Activated CD4-positive, CD25-positive, alpha-beta regulatory T cell treated with anti-CD3 and anti-CD28 coated beads, Interleukin-2, amount 50 U/mL, for 72 hours (primary cell): ENCODE measurements around the gene MAP3K9.

Experiments used
- DNase-seq: peaks from one replicate; pipeline ENCODE4 v3.0.0; 2021

MAP3K9 gene

GRCh38 chr14:70780396-70781075 is 28.8 kb downstream of the MAP3K9 start:
- no peak for DNase-seq

- no peak for DNase-seq
These were observed 29.6 kb downstream of the MAP3K9 start for GRCh38 chr14:70779667-70780066.

DNA sequence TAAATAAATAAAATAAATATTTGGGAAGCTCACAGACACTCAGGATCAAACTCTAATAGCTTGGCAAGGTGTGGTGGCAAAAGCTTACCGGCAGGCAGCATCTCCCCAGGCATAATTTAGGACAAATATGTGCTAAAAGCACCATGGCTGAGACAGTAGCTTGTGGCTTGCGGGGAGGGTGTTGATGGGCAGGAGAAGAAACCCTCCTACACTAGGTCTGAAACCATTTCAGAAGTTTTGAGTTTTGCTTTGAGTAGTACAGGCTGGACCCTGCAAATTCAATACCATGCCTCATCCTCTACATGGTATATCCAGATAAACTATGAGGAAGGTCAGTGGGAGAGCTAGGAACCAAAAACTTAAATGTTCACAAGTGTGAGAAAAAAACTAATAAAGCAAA is 33.1 kb downstream of the MAP3K9 start:
- no peak for DNase-seq

DNA sequence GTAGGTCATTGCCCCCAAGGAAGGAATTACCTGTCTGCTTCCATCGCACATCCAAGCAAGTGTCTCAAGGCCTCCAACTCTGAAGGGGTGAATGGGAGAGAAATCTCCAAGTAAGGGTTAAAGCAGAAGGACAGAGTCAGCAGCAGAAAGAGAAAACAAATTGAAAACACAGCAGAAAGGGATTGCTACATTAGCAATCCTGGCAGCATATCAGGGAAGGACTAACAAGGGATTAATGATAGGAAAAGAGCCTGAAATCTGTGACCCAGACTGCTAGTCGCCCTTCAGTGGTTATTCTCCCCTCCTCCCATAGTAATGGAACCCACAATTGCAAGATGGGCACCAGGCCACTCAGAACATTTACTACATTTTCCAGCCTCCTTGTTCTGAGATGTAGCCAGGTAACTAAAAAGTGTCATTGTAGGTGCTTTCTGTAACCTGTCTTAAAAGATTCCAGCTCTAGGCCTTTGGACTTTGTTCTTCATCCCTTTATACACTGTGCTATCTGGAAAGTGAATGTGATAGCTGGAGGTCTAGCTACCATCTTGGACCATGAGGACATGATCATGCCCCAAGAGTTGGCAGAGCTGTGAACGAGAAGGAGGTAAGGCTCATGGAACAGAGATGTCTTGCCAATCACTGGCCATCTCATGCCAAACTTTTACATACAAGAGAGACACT is 36.0 kb downstream of the MAP3K9 start:
- no peak for DNase-seq

GRCh38 chr14:70771781-70772212 is 37.5 kb downstream of the MAP3K9 start:
- no peak for DNase-seq

DNA sequence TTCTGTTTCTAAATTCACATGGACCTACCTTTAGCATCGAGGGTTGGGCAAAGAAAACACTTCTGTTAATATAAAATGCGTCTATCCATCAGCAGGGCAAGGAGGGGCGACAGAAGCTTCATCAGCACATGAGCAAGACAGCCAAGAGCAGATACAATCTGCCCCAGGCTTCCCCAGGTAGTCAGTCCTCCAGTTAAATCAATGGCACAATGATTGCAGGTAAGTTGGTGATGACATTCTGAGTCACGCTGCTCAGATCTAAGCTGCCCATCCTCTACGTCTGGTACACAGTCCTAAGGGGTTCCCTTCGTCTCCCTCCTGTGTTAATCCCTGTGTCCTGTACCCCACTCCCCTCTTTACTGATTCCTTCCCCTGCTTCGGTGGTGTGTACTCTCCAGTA is 38.8 kb downstream of the MAP3K9 start:
- no peak for DNase-seq

- no peak for DNase-seq
These were observed 49.9 kb downstream of the MAP3K9 start for GRCh38 chr14:70759398-70759797.

GRCh38 chr14:70755655-70756054 is 53.7 kb downstream of the MAP3K9 start:
- DNase-seq, result no peak

GRCh38 chr14:70754991-70755390 is 54.3 kb downstream of the MAP3K9 start:
- no peak for DNase-seq

DNA sequence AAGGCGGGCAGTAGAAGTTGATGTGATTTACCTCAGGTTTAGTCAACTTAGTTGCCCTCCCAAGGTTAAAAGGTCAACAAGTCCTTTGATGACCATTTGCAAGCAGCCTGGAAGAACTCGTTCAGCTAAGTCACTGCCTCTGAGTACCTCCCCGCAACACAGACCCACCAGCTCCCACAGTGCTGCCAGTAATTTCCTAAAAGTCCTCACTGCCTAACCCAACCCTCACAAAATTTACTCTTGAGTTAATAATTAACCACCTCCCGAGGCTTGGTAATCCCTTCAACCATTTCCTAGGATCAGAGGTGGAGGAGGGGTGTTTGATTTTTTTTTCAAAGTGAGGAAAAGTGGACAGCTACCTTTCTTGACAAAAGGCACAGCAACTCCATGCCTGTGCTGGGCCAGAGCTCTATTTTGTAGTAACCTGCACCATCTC is 55.8 kb downstream of the MAP3K9 start:
- DNase-seq, result no peak

- no peak for DNase-seq
These were observed 60.9 kb downstream of the MAP3K9 start for GRCh38 chr14:70748422-70748821.

- DNase-seq, result no peak
These were observed 64.7 kb downstream of the MAP3K9 start for GRCh38 chr14:70744641-70745040.

DNA sequence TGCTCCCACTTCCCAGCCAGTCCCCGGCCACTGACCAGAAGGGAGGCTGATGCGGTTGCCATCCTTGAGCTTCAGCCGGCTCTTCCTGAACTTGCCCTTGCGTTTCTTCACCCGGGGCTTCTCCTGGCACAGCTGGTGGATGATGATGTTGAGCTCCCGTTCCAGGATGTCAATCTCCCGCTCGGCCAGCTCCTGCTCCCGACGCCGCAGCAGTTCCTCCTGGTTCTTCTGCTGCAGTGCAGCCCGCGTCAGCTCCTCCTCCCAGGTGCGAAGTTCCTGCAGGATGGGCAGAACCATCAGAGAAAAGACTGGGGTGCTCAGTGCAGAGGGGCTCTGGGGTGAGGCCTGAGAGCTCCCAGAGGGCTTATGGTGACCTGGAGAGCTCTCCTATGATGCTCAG is 67.0 kb downstream of the MAP3K9 start:
- no peak for DNase-seq

- DNase-seq, result no peak
These were observed 67.8 kb downstream of the MAP3K9 start for GRCh38 chr14:70741482-70741881.

DNA sequence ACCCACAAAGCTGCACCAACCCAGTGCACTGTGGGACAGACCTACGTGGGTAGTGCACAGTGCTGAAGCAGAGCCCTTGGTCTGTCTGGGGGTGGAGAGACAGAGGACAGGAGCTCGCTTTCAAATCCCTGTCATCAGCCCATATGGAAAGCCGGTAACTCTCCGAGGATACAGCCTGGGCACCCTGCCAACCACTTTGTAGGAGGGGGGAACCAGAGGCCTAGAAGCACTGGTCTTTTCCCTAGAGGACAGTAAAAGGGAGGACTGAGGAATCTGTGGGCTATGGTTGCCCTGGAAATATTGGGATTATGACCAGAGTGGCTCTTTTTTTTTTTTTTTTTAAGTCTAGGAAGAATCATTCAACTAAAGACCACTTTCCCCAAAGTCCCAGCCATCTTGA is 74.3 kb downstream of the MAP3K9 start:
- no peak for DNase-seq

DNA sequence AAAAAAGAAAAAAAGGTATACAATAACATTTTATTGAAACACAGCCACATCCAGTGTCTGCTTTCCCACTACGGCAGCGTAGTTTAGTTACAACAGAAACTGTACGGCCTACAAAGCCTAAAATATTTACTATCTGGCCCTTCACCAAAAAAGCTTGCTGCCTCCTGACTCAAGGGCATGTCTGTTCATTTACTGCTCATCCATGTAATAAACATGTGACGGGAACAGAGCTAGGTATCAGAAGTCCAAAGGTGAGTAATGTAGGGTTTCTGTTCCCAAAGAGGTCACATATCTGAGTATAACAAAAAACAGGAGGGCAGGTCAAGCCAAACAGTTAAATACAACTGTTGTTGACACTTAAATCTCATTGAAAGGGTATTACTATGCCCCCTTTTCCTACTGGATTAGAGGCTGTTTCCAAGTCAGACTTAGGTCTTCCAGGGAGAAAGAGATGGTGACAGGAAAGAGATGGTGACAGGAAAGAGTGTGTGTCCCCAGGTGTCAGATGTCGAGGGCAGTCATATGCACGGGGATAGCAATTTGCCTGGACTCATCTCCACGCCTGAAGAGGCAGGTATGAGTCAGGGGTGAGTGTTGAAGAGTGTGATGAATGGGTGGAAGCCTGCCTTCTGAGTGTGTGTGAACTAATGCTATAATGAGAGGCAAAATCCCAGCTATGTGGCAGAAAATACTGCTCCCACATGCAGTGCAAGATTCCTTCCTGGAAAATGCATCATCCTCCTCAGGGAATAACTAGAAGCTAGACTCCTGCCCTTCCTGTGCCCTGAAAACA is 77.7 kb downstream of the MAP3K9 start:
- no peak for DNase-seq

GRCh38 chr14:70730393-70730792 is 78.9 kb downstream of the MAP3K9 start:
- no peak for DNase-seq

DNA sequence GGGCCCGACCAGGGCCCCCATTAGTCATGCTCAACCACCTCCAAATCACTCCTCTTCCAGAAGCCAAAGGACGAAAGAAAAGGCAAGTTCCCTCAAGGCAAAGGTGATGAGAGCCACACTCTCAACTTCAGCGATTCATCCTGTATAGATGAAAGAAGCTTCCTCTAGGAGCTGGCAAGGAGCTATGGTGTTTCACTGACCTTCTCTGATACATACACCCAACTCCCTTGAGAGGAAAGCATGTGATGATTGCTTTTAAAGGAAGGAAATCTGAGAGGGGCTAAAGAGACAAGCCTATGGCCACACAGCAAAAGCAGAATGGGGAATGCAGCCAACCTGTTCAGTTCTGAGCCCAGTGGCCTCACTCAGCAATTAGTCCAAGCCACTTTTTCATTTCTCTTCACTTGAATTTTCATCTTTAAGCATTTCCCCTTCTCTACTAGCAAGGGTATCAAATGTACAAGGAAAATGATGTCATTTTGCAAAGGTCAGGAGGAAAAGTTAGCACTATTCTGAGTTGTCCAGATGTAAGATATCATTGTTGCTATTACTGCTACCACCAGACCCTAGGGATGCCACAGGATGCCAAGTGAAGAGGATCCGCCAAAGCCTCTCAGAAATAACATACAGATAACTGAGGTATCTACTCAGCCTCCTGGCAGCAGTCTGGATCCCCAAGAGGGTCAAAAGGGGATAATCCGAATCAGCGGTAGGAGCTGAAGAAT is 82.5 kb downstream of the MAP3K9 start:
- no peak for DNase-seq

DNA sequence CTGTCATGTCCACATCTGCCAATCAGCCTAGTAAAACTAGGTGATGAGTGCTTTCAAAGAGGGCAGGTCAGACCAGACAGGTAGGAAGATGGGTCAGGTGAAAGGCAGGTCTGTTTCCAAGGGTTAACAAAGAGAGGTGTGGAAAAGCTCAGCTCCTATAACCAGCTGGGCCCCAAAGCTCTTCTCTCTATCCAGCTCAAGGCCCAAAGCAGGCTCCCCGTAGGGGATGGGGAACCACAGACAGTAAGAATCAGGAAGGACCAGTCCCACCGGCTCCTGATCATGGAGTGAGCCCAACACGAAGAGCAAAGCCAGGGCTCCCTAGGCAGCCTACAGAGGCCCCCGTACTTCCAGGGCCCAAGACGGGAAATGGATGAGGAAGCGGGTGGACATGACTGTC is 84.4 kb downstream of the MAP3K9 start:
- DNase-seq, result no peak

DNA sequence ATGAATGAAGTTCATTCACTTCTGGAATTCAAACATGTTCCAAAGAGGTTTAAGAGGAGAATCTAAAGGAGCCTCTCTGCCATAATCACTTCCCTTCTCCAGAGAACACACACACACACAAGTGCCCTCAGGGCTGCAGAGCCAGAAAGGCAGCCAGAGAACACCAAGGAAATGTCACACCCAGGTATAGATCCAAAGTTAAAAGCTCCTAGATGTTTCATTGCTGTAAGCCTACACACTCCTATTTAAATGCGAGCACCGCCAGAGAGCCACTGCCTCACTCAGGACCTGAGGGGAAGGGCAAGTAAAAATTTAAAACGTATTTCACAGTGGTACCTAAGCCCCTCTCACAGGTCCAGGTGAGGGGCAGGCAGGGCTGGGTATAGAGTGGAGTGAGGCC is 85.2 kb downstream of the MAP3K9 start:
- DNase-seq, result no peak

- DNase-seq, result no peak
These were observed 86.0 kb downstream of the MAP3K9 start for GRCh38 chr14:70723276-70723675.

GRCh38 chr14:70722418-70722817 is 86.9 kb downstream of the MAP3K9 start:
- DNase-seq, result no peak

DNA sequence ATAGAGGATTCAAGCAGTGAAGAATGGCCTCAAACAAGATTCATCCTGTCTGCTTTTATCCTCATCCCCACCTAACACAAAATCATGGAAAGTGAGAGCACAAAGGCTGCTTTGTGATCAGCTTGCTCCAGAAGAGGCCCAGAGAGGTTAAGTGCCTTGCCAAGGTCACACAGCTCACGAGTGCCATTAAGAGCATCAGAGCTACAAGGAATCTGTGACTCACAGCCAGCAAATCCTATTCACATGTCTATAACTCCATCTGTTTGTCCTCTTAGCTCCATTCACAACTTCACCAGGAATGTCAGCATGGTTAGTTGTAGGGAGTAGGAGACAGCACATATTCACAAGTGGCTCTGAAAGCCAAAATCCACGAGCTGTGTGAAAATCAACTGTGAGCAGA is 87.8 kb downstream of the MAP3K9 start:
- DNase-seq, result no peak
